Measurements from ENCODE around the gene STYX.
A peak's percentile ranks its signal among the peaks of the same experiment; 100 is the strongest.

STYX gene

DNA sequence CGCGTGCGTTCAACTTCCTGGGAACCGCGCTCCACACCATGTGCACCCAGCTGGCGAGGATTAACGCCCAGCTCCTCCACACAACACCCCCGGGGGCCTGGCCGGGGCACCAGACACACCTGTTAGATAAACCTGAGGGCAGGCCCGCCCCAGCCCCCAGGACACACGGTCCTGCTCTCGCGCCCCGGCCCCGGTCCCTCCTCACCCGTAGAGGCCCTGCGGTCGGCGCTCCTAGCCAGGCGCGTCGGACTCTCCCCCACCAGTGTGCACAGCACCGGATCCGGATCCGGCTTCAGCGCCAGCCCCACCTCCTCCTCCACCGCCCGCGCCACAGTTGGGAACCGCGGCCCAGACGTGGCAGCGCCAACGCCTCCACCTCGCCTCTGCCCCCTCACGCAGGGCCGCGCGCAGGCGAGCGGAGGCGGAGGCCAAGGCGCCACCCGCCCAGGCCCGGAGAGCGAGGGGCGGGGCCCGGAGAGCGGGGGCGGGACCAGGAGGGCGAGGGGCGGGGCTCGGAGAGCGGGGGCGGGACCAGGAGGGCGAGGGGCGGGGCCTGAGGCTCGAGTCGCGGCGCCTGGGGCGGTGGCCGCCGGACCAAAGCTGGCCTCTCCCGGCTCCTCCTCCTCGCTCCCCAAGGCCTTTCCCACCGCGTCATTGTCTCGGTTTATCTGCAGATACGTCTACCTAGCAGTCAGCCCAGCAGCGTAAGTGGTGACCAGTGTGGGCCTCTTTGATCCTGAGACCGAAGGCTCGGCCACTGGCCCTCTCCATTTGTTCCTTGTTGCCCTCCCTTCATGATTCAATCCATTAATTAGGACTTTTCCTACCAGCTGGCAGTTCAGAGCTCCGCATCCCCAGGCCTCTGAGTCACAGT is 61.5 kb downstream of the STYX start, which contains the start of gene GNPNAT1:
Gene GNPNAT1 (minus strand): TSS at position 385 of the 874 bp plus-strand sequence. CDS start 6,957 bp downstream, outside the sequence.
- ChIA-PET POLR2A (interaction anchor here (0.8 to 1.1 kb wide), 3 partner anchors 10 to 362 kb away, joined by 4 to 6 read pairs (median 4); partner anchors contain the start of gene DDHD1), CTCF (interaction anchor here (1.4 kb wide), 1 partner anchor 10 kb away, joined by 3 read pairs; no protein-coding TSS in a partner anchor)
- H3K4me3 ChIP-seq (ENCODE audit: low read depth, low read length) = peak within 1 kb of the TSS; percentile 78
- DNase-seq (ENCODE audit: low read depth, low spot score) = peak; percentile 37
- TF ChIP-seq, protein P1, sequence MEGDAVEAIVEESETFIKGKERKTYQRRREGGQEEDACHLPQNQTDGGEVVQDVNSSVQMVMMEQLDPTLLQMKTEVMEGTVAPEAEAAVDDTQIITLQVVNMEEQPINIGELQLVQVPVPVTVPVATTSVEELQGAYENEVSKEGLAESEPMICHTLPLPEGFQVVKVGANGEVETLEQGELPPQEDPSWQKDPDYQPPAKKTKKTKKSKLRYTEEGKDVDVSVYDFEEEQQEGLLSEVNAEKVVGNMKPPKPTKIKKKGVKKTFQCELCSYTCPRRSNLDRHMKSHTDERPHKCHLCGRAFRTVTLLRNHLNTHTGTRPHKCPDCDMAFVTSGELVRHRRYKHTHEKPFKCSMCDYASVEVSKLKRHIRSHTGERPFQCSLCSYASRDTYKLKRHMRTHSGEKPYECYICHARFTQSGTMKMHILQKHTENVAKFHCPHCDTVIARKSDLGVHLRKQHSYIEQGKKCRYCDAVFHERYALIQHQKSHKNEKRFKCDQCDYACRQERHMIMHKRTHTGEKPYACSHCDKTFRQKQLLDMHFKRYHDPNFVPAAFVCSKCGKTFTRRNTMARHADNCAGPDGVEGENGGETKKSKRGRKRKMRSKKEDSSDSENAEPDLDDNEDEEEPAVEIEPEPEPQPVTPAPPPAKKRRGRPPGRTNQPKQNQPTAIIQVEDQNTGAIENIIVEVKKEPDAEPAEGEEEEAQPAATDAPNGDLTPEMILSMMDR (IDR thresholded peaks at IDR 0.05; ENCODE audit: insufficient read depth, low read length, missing control alignments) = no peak

DNA sequence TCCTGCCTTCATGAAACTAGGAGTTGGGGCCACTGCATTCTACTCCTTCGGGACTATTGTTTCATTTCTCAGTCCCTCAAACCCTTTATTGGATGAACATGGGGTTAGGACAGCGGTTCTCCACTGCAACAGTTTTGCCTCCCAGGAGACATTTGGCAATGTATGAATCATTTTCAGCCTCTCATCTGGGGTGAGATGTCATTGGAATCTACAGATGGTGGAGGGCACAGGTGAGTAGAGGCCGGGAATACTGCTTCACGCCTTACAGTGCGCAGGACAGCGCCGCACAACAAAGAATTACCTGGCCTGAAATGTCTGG is 62.1 kb downstream of the STYX start:
- DNase-seq (ENCODE audit: low read depth, low spot score) = no peak
- ChIA-PET POLR2A (interaction anchor here (0.8 to 1.1 kb wide), 3 partner anchors 9 to 361 kb away, joined by 4 to 6 read pairs (median 4); partner anchors contain the start of gene DDHD1), CTCF (interaction anchor here (1.4 kb wide), 1 partner anchor 10 kb away, joined by 3 read pairs; no protein-coding TSS in a partner anchor)
- TF ChIP-seq, protein P1 (IDR thresholded peaks at IDR 0.05; ENCODE audit: insufficient read depth, low read length, missing control alignments) = no peak
- H3K4me3 ChIP-seq (ENCODE audit: low read depth, low read length) = peak overlapping the region; percentile 64

DNA sequence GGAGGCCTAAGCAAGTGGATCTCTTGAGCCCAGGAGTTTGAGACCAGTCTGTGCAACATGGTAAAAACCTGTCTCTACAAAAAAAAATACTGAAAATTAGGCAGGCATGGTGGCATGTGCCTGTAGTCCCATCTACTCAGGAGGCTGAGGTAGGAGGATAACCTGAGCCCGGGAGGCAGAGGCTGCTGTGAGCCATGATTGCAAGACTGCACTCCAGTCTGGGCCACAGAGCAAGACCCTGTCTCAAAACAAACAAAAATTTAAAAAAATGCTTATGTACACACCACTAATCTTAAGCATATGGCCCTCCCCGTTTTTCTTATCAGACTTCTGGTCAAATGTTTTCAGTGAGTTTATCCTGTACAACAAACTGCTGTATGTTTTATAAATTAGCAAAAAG is 63.1 kb downstream of the STYX start:
- ChIA-PET POLR2A (no interaction called here), CTCF (no interaction called here)
- TF ChIP-seq, protein P1 (IDR thresholded peaks at IDR 0.05; ENCODE audit: insufficient read depth, low read length, missing control alignments) = no peak
- DNase-seq (ENCODE audit: low read depth, low spot score) = no peak
- H3K4me3 ChIP-seq (ENCODE audit: low read depth, low read length) = no peak overlapping the region

DNA sequence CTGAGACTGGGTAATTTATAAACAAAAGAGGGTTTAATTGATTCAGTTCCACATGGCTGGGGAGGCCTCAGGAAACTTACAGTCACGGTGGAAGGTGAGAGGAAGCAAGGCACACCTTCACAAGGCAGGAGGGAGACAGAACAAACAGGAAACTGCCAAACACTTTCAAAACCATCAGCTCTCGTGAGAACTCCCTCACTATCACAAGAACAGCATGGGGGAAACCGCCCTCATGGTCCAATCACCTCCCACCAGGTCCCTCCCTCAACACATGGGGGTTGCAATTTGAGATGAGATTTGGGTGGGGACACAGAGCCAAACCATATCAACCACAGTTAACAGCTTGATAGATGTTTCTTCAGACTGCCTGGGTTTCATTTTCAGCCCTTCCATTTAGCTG is 67.7 kb downstream of the STYX start:
- ChIA-PET CTCF (no interaction called here), POLR2A (no interaction called here)
- no peak overlapping the region for H3K4me3 ChIP-seq (ENCODE audit: low read depth, low read length)
- no peak for DNase-seq (ENCODE audit: low read depth, low spot score)
- TF ChIP-seq, protein P1 (IDR thresholded peaks at IDR 0.05; ENCODE audit: insufficient read depth, low read length, missing control alignments) = no peak

DNA sequence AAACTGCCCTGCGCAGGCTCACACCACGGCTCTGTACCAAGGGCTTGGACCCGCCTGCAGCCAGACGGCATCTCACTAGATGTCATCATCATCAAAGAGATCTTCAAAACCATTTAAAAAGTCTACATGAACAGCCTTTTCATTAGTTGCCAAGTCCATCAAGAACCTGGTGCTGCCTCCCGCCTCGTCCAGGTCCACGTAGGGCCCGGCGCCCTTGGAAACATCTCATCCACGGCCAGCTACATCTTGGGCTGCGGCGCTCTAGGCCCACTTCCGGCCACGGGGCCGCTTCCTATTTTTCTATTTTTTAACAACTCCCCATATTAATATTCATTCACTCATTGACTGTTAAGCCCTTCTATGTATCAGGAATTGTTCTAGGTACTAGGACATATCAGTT is 68.9 kb downstream of the STYX start:
- TF ChIP-seq, protein P1 (IDR thresholded peaks at IDR 0.05; ENCODE audit: insufficient read depth, low read length, missing control alignments) = no peak
- no peak for DNase-seq (ENCODE audit: low read depth, low spot score)
- ChIA-PET CTCF (no interaction called here), POLR2A (no interaction called here)
- no peak overlapping the region for H3K4me3 ChIP-seq (ENCODE audit: low read depth, low read length)

DNA sequence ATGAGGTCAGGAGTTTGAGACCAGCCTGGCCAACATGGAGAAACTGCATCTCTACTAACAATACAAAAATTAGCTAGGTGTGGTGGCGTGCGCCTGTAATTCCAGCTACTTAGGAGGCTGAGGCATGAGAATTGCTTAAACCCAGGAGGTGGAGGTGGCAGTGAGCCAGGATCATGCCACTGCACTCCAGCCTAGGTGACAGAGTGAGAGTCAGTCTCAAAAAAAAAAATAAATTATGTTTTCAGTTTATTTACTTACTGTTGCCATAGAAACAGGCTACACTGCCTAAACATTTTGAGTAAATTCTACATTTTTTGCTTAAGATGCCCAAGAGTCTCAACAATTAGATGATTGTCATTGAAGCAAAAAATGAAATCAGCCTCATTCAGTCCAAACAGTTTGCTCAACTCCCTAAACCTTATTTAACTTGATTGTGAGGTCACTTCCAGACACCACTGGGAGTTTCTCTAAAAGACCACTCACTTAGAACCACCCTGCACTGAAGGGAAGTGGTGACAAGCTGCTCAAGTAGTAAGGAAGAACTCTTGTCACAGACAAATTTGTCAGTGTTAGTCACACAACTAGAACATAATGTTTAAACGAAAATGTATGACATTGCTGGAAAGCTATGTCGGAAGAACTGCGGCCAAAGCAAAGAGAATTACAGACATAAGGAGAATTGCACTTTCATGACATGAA is 71.2 kb downstream of the STYX start:
- ChIA-PET CTCF (interaction anchor here (0.6 to 1.2 kb wide), 3 partner anchors 10 to 118 kb away, joined by 3 to 4 read pairs (median 3); partner anchors contain the start of gene GNPNAT1), POLR2A (interaction anchor here (0.6 to 1.4 kb wide), 3 partner anchors 10 to 105 kb away, joined by 3 to 6 read pairs (median 3); partner anchors contain the start of gene GNPNAT1)
- peak; percentile 69 for DNase-seq (ENCODE audit: low read depth, low spot score)
- TF ChIP-seq, protein P1 (IDR thresholded peaks at IDR 0.05; ENCODE audit: insufficient read depth, low read length, missing control alignments) = no peak
- H3K4me3 ChIP-seq (ENCODE audit: low read depth, low read length) = no peak overlapping the region; the same call in 1 of the 2 replicates

Measured in AG04449 (cell line).